DMS114 treated with DMSO at 0.1 percent for 48 hours (cell line): ENCODE measurements around the gene MRAS.
"Not testable (repeated sequence)": the region's sequence is repeated elsewhere in the genome, so short reads cannot be mapped to it uniquely, and the experiment has no call there.

Source experiments
- DNase-seq: peaks from one replicate; lab custom pipeline; 2025; ENCODE audit not compliant: unreplicated experiment; lab: John Stamatoyannopoulos, UW

The MRAS gene

GRCh38 chr3:138366006-138366759, 17.8 kb downstream of the MRAS start:
- DNase-seq: no peak

GRCh38 chr3:138367326-138367850, 19.0 kb downstream of the MRAS start:
- no peak for DNase-seq

- DNase-seq: no peak
Measured at GRCh38 chr3:138367911-138368310, 19.5 kb downstream of the MRAS start.

DNA sequence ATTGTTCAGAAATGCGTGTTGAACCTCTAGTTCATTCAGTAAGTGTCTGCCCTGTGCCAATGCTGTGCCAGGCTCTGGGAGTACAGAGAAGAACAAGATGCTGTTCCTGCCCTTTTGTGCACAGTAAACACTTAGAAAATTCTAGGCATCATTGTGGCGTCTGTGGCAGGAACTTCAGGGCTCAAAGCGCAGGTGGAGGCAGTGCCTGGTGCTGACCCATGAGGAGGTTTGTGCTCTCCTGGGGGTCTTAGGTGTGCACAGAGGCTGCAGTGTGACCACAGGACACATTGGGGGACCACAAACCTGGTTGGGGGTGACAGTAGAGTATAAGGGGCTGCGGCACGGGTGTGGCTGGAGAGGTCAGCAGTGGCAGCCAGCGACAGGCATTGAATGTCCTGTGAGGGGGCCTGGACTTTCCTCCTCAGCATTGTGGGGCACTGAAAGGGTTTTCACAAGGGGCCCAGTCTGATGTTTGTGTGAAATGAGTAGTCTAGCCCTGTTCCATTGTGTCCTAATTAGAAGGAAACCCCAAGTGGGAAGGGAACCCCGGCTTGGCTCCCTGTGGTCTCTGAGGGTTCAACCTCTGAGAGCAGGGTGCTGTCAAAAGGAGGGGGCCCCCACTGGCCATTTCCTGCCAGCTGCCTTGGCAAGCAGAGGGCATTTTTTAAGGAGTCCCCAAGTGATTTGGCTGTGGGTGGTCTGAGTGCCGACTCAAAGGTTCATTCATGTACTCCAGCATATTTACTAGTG, 20.9 kb downstream of the MRAS start:
- DNase-seq: no peak

- no peak for DNase-seq
Measured at GRCh38 chr3:138370321-138370720, 21.9 kb downstream of the MRAS start.

DNA sequence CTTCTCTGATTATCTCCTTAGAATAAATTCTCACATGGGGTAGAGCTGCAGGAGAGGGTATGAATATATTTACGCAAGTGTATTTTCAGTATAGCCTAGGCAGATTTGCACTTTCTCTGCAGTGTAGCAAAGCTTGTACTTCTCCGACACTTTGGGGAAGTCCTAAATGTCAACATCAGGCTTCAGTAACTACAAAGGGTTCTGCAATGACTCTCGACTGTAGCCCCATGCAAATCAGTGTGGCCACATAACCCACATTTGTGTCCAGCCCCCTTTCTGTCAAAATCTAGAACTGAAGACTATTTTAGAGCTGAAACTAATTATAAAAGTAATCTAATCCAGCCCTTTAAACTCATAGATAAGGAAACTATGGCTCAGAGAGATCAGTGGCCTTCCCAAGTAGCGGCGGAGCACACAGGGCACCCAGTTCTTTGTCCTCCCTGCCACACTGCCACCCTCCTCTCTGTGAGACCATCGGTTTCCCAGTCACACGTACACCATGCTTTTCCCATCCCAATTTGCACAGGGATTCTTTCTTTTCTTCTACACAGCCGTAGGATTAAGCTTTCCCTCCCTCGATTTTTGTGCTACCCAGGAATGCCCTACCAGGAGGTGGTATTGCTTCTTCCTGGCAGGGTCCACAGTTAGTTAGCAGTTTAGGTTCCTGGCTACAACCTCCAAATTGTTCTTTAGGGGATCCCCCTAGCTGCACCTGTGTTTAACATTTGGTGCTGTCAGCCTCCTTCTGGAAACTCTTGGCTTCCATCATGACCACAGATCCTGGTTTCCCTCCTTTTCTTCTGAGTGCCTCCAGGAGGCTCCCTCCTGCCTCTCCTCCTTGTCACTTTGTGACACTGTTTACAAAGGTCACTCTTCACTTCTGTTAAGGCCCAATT, 22.9 kb downstream of the MRAS start:
- no peak for DNase-seq

GRCh38 chr3:138373087-138373735, 24.8 kb downstream of the MRAS start:
- DNase-seq: no peak

DNA sequence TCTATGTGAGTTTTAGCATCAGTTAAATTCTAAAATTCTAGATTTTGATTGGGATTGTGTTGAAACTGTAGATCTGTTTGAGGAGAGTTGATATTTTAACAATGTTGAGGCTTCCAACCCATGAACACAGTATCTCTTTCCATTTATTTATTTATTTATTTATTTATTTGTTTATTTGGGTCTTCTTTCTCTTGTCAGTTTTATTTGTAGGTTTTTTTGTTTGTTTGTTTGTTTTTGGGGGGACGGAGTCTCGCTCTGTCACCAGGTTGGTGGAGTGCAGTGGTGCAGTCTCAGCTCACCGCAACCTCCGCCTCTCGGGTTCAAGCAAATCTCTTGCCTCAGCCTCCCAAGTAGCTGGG, 25.3 kb downstream of the MRAS start:
- no peak for DNase-seq

DNA sequence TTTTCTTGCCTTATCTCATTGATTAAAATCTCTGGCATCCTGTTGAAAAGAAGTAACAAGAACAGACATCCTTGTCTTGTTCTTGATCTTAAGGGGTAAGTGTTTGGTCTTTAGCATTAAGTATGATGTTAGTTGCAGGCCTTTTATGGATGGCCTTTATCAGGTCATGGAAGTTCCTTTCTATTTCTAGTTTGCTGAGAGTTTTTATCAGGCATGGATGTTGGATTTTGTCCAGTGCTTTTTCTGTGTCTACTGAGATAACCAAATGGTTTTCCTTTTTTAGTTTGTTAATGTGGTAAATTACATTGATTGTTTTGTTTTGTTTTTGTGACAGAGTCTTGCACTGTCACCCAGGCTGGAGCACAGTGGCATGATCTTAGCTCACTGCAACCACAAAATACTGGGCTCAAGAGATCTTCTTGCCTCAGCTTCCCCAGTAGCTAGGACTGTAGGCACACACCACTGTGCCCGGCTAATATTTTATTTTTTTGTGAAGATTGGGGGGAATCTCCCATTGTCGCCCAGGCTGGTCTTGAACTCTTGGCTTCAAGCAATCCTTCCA, 26.3 kb downstream of the MRAS start:
- DNase-seq: no peak

GRCh38 chr3:138375447-138375846, 27.1 kb downstream of the MRAS start:
- DNase-seq: no peak

DNA sequence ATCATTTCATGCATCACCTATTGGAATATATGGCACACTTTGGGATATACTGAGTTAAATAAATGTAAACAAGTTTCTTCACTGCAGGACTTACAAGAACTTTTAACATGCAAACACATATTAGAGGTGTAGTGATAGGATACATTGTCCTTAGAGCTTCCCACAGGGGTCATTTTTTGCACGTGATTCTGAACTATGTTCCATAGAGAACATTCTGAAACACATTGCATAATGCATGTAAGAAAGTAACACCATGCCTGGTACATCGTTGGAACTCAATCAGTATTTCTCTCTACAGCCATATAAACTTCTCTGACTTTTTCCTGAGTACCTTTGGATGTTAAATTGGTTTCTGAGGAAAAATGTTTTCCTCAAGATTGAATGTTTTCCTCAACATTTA, 28.3 kb downstream of the MRAS start:
- no peak for DNase-seq

- not testable (repeated sequence) for DNase-seq
Measured at GRCh38 chr3:138377212-138377611, 28.8 kb downstream of the MRAS start.

- no peak for DNase-seq
Measured at GRCh38 chr3:138377804-138378203, 29.4 kb downstream of the MRAS start.

DNA sequence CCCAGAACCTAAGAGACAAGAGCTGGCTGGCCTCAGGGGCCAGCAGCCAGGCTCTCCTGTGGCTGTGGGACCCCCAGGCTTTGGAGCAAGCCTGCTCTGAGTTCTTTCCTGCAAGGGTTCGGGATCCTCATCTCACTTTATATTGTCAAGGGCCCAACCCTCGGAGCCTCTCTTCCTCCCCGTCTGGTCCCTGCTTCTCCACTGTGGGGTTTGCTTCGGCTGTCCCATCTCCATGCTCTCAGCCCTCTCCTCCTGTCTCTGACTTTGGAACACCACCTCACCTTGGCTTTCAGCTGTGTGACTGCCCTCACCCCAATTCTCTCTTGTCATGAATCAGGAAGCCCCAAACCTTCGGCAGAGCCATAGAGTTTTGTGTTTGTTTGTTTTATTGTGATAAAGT, 30.0 kb downstream of the MRAS start:
- no peak for DNase-seq

GRCh38 chr3:138378990-138379389, 30.6 kb downstream of the MRAS start:
- DNase-seq: no peak

DNA sequence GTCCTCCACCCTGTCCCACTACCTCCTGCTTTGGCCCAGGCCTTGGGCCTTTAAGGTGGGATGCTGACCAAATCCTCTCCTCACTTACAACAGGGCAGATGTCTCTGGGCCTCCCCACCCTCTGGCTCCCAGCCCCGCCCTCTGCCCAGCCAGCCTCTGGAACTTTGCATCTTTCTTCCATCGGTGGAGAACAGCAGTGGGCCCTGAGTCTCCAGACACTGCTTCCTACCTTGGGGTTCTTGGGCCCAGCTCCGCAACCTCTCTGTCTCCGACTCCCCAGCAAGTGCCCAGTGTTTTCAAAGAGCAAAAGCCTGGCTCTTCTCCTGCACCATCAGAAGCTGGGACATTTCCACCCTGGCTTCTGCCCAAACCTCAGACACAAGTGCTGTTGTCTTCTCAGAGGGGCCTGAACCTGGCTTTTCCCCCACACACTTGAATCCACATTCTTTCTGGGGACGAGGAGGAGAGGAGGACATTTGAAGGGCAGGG, 33.1 kb downstream of the MRAS start:
- no peak for DNase-seq

DNA sequence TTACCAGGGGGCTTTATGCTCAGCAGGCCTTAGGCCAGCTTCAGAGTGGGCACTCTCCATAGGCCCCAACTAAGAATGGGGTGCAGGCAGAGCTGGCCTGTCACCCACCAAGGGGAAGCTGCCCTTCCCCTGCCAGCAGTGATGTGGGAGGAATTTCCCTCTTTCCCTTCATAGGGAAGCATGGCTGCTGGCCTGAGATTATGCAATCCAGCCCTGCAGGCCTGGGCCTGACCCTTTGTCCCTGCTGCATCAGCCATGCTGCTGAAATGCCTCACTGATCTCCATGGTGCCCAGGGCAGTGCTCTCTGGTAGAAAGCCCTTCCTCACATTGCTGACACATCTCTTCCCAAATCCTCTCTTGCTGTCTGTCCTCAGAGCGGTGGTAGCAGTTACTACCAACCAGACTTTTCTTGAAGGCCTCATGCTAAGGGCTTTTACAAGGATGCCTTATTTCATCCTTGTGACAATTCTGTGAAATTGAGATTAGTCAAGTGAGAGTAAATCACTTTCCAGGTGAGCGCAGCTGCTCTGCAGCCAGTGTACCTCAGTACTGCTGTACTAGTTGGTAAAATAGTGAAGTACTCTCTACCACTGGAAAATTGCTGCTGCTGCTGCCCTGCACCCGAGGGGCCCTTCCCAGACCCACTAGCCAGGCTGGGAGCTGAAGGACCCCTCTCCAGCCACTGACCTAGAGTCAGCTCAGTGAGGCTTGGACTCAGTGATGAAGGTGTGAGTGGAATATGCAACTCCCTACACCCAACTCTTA, 33.8 kb downstream of the MRAS start:
- no peak for DNase-seq

- DNase-seq: no peak
Measured at GRCh38 chr3:138383715-138384465, 35.5 kb downstream of the MRAS start.

- DNase-seq: no peak
Measured at GRCh38 chr3:138384531-138384930, 36.2 kb downstream of the MRAS start.
